Transverse colon (tissue), 4 donors: ENCODE measurements around the gene ABTB1.

Experiments
- CTCF ChIP-seq, 5 experiments: fragments of 200-600 bp in 3 of 5; fragments of 450-650 bp in 2 of 5; sonication (generic) in 3 of 5; IDR thresholded peaks; 1 replicate in 2 of 5; 2 replicates in 3 of 5; pipeline ENCODE4 v1.5.1; 2016 to 2017; ENCODE audit warnings: antibody characterized with exemption in 5 of 5, inconsistent platforms in 3 of 5, mild to moderate bottlenecking in 2 of 5, moderate library complexity in 1 of 5
- EP300 ChIP-seq: sonication (generic); formaldehyde crosslinking; IDR thresholded peaks from one replicate; pipeline ENCODE4 v1.6.1; 2017; ENCODE audit warnings: antibody characterized with exemption, low read depth
- POLR2A ChIP-seq: fragments of 450-650 bp; IDR thresholded peaks from one replicate; pipeline ENCODE4 v1.6.1; 2016; ENCODE audit warnings: antibody characterized with exemption, mild to moderate bottlenecking, moderate library complexity
- POLR2AphosphoS5 ChIP-seq, 3 donors: sonication (generic); formaldehyde crosslinking; IDR thresholded peaks; one replicate each; pipeline ENCODE4 v1.6.1; 2016; ENCODE audit warnings: antibody characterized with exemption in 3 of 3

DNA sequence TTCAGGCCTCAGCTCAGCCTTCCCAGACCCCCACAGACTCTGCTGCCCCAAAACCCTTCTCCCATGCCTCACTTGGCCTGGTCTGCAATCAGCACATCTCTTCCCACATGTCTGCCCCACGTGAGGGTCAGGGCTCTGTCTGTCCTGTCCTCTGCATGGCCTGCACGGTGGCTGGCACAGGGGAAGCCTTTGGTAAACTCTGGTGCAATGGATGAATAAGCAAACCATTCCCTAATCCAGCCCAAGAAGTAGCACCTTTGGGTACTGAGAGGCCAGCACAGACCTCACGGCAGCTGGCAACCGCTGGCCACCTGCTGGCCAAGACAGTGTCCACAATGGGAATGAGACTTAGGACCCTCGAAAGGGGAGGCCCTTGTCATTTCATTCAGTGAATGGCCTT, 27.7 kb downstream of the ABTB1 start:
- no peak for TF ChIP-seq CTCF (IDR thresholded peaks at IDR 0.05)
- no peak for TF ChIP-seq POLR2A
- TF ChIP-seq EP300: no peak
- no peak for TF ChIP-seq POLR2AphosphoS5 (IDR thresholded peaks at IDR 0.05)
